Brain pericyte (primary cell): Measurements from ENCODE around the gene IGLL5.

Experiments used
- DNase-seq: peaks from one replicate; pipeline ENCODE4 v3.0.0-alpha.2; 2012; ENCODE audit warnings: low read depth, low spot score

Gene IGLL5

GRCh38 chr22:22938672-22939587 lies 51.3 kb downstream of the IGLL5 start:
- DNase-seq = no peak

- DNase-seq = no peak
These were observed 52.2 kb downstream of the IGLL5 start for GRCh38 chr22:22939588-22940368.

DNA sequence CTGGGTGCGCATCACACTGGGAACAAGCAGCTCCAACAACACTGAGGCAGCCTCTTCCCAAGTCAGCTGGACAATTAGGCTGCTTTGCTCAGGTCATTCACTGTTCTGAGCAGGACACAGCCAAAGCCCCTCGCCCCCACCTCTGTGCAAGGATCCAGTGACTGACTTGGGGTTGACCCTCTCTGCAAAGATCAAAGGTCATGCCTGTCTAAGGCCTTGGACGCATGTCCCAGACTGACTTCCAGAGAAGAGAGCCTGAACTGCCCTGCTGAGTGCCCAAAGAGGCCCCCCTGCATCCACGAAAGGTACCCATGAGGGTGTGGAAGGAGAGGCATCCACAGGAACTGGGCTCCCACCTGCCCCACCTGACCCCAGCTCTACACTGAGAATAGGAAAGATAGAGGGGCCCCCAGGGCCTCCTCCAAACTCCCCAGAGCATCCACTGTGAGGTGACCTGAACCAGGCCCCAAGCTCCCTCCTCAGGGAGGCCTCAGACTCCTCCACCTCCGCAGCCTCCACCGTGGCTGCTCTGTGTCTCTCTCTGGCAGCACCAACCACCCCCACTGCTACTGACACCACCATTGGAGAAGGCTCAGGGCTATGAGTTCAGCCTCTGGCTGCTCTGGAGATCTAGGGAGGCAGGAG lies 53.5 kb downstream of the IGLL5 start:
- DNase-seq = no peak

GRCh38 chr22:22941831-22942510 lies 54.4 kb downstream of the IGLL5 start:
- no peak for DNase-seq

- no peak for DNase-seq
These were observed 55.1 kb downstream of the IGLL5 start for GRCh38 chr22:22942511-22943329.

- no peak for DNase-seq
These were observed 56.1 kb downstream of the IGLL5 start for GRCh38 chr22:22943521-22944267.

GRCh38 chr22:22944268-22944985 lies 56.8 kb downstream of the IGLL5 start:
- DNase-seq = no peak

DNA sequence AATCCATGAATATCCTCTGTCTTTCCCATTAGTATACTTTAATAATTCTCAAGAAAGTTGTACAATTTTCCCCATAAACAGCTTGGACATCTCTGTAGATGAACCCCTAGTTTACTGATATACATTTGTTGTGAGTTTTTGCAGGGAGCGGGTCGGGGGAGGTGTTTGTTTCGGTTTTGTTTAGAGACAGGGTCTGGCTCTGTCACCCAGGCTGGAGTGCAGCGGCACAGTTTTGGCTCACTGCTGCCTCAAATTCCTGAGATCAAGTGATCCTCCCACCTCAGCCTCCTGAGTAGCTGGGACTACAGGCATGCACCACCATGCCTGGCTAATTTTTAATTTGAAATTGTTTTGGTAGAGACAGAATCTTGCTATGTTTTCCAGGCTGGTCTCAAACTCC lies 57.6 kb downstream of the IGLL5 start:
- DNase-seq = no peak
